ENCODE data around the gene PATJ.
"Not testable (repeated sequence)": the region's sequence is repeated elsewhere in the genome, so short reads cannot be mapped to it uniquely, and the experiment has no call there.

PATJ gene

GRCh38 chr1:61875198-61875597 is 132.9 kb downstream of the PATJ start:
- DNase-seq (ENCODE audit: extremely low read depth in 1 of 2, low read depth in 1 of 2), result no peak

GRCh38 chr1:61879887-61880474 is 137.7 kb downstream of the PATJ start:
- DNase-seq (ENCODE audit: extremely low read depth in 1 of 2, low read depth in 1 of 2), result not testable (repeated sequence)

- DNase-seq (ENCODE audit: extremely low read depth in 1 of 2, low read depth in 1 of 2), result no peak
These were observed 145.0 kb downstream of the PATJ start for GRCh38 chr1:61887076-61887867.

DNA sequence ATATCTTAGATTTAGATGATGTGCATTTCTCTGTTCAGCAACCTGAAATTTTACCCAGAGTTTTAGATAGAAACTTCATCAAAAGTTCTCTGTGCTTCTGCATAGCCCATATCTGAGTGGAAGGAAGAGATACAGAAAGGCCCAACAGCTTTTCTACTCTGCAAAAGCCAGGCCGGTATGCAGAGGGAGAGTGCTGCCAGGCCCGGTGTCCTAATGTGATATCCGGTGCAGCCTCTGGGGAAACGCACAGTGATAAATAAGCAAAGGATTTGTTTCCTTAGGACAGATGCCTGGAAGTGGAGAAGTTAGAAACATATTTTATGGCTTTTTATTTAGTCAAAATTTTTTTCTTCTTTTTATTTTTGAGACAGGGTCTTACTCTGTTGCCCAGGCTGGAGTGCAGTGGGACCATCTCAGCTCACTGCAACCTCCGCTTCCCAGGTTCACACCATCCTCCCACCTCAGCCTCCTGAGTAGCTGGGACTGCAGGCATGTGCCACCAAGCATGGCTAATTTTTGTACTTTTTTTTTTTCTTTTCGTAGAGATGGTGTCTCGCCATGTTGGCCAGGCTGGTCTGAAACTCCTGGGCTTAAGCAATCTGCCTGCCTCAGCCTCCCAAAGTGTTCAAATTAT is 145.8 kb downstream of the PATJ start:
- no peak for DNase-seq (ENCODE audit: extremely low read depth in 1 of 2, low read depth in 1 of 2)

GRCh38 chr1:61888808-61889207 is 146.5 kb downstream of the PATJ start:
- no peak for DNase-seq (ENCODE audit: extremely low read depth in 1 of 2, low read depth in 1 of 2)

DNA sequence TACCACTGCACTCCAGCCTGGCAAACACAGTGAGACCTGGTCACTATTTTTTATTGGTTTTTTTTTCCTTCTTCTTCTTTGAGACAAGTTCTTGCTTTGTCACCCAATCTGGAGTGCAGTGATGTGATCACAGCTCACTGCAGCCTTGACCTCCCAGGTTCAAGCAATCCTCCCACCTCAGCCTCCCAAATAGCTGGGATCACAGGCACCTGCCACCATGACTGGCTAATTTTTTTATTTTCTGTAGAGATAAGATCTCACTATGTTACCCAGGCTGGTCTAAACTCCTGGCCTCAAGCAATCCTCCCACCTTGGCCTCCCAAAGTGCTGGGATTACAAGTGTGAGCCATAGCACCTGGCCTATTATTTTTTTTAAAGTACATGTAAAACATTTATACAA is 148.2 kb downstream of the PATJ start:
- not testable (repeated sequence) for DNase-seq (ENCODE audit: extremely low read depth in 1 of 2, low read depth in 1 of 2)

- no peak for DNase-seq (ENCODE audit: extremely low read depth in 1 of 2, low read depth in 1 of 2)
These were observed 150.7 kb downstream of the PATJ start for GRCh38 chr1:61892977-61893376.

- not testable (repeated sequence) for DNase-seq (ENCODE audit: extremely low read depth in 1 of 2, low read depth in 1 of 2)
These were observed 152.0 kb downstream of the PATJ start for GRCh38 chr1:61894296-61894695.

DNA sequence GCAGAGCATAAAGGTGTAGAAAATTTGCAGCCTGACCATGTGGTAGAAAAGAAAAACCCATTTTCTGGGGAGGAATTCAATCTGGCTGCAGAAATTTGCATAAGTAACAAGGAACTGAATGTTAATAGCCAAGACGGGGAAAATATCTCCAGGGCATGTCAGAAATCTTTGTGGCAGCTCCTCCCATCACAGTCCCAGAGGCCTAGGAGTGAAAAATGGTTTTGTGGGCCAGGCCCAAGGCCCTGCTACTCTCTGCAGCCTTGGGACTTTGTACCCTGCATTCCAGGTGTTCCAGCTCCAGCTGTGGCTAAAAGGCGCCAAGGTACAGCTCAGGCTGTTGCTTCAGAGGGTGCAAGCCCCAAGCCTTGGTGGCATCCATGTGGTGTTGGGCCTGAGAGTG is 152.9 kb downstream of the PATJ start:
- no peak for DNase-seq (ENCODE audit: extremely low read depth in 1 of 2, low read depth in 1 of 2)

DNA sequence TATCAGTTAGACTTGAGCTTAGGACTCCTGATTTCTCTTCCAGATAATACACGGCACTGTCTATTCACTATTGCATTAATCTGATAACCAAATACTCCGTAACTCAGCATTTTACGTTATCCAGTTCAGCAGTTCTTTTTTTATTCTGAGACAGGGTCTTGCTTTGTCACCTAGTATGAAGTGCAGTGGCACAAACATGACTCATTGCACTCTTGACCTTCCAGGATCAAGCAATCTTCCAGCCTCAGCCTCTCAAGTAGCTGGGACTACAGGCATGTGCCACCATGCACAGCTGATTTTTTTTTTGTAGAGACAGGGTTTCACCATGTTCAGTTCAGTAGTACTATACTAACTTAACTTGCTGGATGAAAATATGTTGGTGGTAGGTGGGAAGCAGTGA is 156.4 kb downstream of the PATJ start:
- DNase-seq (ENCODE audit: extremely low read depth in 1 of 2, low read depth in 1 of 2), result no peak

- no peak for DNase-seq (ENCODE audit: extremely low read depth in 1 of 2, low read depth in 1 of 2)
These were observed 162.1 kb downstream of the PATJ start for GRCh38 chr1:61904354-61904753.

DNA sequence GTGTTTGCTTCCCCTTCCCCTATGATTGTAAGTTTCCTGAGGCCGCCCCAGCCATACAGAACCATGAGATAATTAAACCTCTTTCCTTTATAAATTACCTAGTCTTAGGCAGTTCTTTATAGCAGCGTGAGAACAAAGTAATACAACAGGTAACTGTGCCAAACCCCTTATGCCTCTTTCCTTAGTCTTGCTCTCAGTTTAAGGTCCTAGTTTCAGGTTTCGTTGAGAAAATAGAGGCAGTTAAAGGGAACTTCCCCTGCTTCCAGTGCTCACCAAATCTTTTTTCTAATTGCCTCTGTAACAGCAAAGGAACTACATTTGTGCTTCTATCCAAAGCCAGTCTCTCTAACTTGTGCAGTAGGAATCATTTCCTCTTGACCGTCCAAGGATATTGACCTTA is 164.8 kb downstream of the PATJ start:
- no peak for DNase-seq (ENCODE audit: extremely low read depth in 1 of 2, low read depth in 1 of 2)

DNA sequence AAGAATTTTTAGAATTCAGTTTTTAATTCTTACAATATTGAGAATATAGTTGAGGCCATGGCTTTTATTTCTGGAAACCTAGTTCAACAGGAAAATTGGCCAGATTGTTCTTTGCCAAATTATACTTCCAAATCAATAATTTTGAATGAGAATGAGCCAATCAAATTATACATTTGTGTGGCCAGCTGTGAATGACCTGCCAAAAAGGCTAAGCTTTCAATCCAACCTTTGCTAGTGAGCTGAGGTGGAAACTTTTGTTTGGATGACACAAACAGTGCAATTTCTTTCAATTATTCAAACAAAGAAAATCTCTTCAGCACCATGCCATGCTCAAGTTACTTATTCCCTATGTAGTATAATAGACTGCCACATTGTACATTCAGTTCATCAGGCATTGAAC is 167.8 kb downstream of the PATJ start:
- no peak for DNase-seq (ENCODE audit: extremely low read depth in 1 of 2, low read depth in 1 of 2)

GRCh38 chr1:61914823-61915482 is 172.7 kb downstream of the PATJ start:
- DNase-seq (ENCODE audit: extremely low read depth in 1 of 2, low read depth in 1 of 2), result no peak

DNA sequence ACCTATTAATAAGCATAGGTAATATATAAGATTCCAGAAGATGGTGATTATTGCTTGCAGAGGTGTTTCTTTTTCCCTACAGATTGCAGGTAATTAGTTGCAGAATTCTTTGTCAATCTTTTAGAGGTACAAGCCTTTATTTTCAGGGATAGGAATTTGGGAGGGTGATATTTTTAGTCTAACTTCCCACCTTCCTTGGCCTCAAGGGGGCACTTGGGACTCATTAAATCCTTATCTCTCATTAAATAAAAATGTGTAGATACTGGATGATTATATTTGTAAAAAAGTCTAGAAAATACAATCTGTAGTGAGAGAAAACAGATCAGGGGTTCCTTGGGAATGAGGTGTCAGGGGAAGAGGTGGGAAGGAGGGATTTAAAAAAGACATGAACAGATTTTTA is 179.2 kb downstream of the PATJ start:
- no peak for DNase-seq (ENCODE audit: extremely low read depth in 1 of 2, low read depth in 1 of 2)

- no peak for DNase-seq (ENCODE audit: extremely low read depth in 1 of 2, low read depth in 1 of 2)
These were observed 180.7 kb downstream of the PATJ start for GRCh38 chr1:61922950-61923480.

- no peak for DNase-seq (ENCODE audit: extremely low read depth in 1 of 2, low read depth in 1 of 2)
These were observed 183.5 kb downstream of the PATJ start for GRCh38 chr1:61925591-61926298.

- no peak for DNase-seq (ENCODE audit: extremely low read depth in 1 of 2, low read depth in 1 of 2)
These were observed 184.3 kb downstream of the PATJ start for GRCh38 chr1:61926597-61926996.

DNA sequence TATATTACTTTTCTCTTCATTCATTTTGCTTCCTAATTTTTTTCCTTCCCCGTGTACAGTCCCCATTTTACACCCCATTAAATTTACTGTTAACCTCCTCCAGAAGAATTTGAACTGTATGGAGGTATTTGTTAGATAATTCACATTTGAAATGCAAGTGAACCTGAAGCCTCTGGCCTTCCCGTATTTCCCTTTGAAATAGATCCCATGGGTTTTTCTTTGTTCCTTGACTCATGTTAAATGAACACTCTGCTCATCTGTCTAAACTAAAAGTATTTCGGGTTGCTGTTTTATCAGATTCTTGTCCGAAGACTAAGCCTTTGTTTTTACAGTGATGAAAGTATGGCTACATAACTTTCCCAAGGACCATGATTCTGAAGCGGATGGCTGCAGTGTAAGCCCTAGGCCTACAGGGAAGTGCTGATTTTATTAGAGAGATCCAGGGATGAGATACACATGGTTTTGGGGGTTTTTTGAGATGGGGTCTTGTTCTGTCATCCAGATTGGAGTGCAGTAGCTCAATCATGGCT is 187.9 kb downstream of the PATJ start:
- DNase-seq (ENCODE audit: extremely low read depth in 1 of 2, low read depth in 1 of 2), result no peak

GRCh38 chr1:61931587-61932279 is 189.5 kb downstream of the PATJ start:
- no peak for DNase-seq (ENCODE audit: extremely low read depth in 1 of 2, low read depth in 1 of 2)

Data from stimulated activated CD8-positive, alpha-beta memory T cell treated with anti-CD3 and anti-CD28 coated beads, Interleukin-7, amount 100 ng/mL, for 48 hours (primary cell).